IMR-90 (cell line): ENCODE measurements around the gene PTPRG. TPM values are rescaled to one million over a fixed set of nuclear protein-coding genes. Genes with fewer than 3 reads are reported as not detected.

Source experiments
- ATAC-seq: fragments of 200-7000 bp; cut with Tn5 transposase; 2 replicates; pipeline ENCODE4 v1.9.1; 2020; ENCODE audit warnings: low read depth, mild to moderate bottlenecking, moderate library complexity
- BruUV-seq: library from RNA; stranded (reverse); fragments of 400-500 nt; replicated peaks from 2 replicates; lab custom pipeline; 2021; lab: Mats Ljungman, UMichigan
- CTCF ChIA-PET: fragments of 300-600 bp; formaldehyde crosslinking; extraction: SDS; loops from one replicate; lab custom pipeline; 2021; ENCODE audit warnings: antibody characterized with exemption; lab: Yijun Ruan, JAX
- POLR2A ChIA-PET: fragments of 300-600 bp; sonication (Branson Sonifier 250); formaldehyde crosslinking; loops from one replicate; lab custom pipeline; 2022; ENCODE audit warnings: antibody characterized with exemption; ENCODE audit not compliant: unreplicated experiment; lab: Charles Lee
- DNase-seq: peaks from one replicate; pipeline ENCODE4 v3.0.0; 2013
- H2AFZ ChIP-seq: replicated peaks from 2 replicates; pipeline ENCODE3; 2013; ENCODE audit warnings: low read length, mild to moderate bottlenecking; ENCODE audit not compliant: poor library complexity
- H2AK5ac ChIP-seq: 2 replicates; pipeline ENCODE4 v1.6.1; 2013; ENCODE audit warnings: low read depth, low read length, inconsistent platforms
- H2AK9ac ChIP-seq: replicated peaks from 2 replicates; pipeline ENCODE3; 2013; ENCODE audit warnings: mild to moderate bottlenecking, low read depth, low read length, moderate library complexity; ENCODE audit not compliant: poor library complexity
- H2BK120ac ChIP-seq: 2 replicates; pipeline ENCODE4 v1.6.1; 2013; ENCODE audit warnings: low read depth, low read length, inconsistent platforms
- H2BK15ac ChIP-seq: 3 replicates; pipeline ENCODE4 v1.6.1; 2013; ENCODE audit warnings: low read depth, low read length, inconsistent platforms
- H2BK20ac ChIP-seq: 2 replicates; pipeline ENCODE4 v1.6.1; 2013; ENCODE audit warnings: low read depth, mild to moderate bottlenecking, inconsistent platforms, low read length, moderate library complexity
- H2BK5ac ChIP-seq: 2 replicates; pipeline ENCODE4 v1.6.1; 2013; ENCODE audit warnings: mild to moderate bottlenecking, low read depth, low read length, inconsistent platforms; ENCODE audit not compliant: poor library complexity, severe bottlenecking
- H3K14ac ChIP-seq: replicated peaks from 2 replicates; pipeline ENCODE4 v1.6.1; 2013; ENCODE audit warnings: low read depth, low read length, inconsistent platforms
- H3K18ac ChIP-seq: 2 replicates; pipeline ENCODE4 v1.6.1; 2013; ENCODE audit warnings: low read depth, low read length, control low read depth
- H3K23ac ChIP-seq: 2 replicates; pipeline ENCODE4 v1.6.1; 2013; ENCODE audit warnings: low read depth, low read length, inconsistent platforms
- H3K27ac ChIP-seq: 2 replicates; pipeline ENCODE4 v1.5.1; 2013; ENCODE audit warnings: mild to moderate bottlenecking, control low read depth, low read length; ENCODE audit not compliant: insufficient read depth
- H3K27me3 ChIP-seq: 2 replicates; pipeline ENCODE4 v1.6.1; 2013; ENCODE audit warnings: low read length; ENCODE audit not compliant: control insufficient read depth, insufficient read depth
- H3K36me3 ChIP-seq: 2 replicates; pipeline ENCODE4 v1.6.1; 2013; ENCODE audit warnings: low read length, mixed read lengths; ENCODE audit not compliant: control insufficient read depth, insufficient read depth
- H3K4ac ChIP-seq: 2 replicates; pipeline ENCODE4 v1.6.1; 2013; ENCODE audit warnings: low read depth, low read length, inconsistent platforms
- H3K4me1 ChIP-seq: 2 replicates; pipeline ENCODE4 v1.6.1; 2013; ENCODE audit warnings: low read length, mixed read lengths; ENCODE audit not compliant: control insufficient read depth, insufficient read depth
- H3K4me2 ChIP-seq: 2 replicates; pipeline ENCODE4 v1.6.1; 2013; ENCODE audit warnings: low read depth, mild to moderate bottlenecking, control low read depth, low read length, moderate library complexity
- H3K4me3 ChIP-seq: 2 replicates; pipeline ENCODE4 v1.5.1; 2013; ENCODE audit warnings: low read depth, mild to moderate bottlenecking, control low read depth, low read length, moderate library complexity; ENCODE audit not compliant: insufficient read depth
- H3K56ac ChIP-seq: 2 replicates; pipeline ENCODE4 v1.6.1; 2013; ENCODE audit warnings: low read length, inconsistent platforms; ENCODE audit not compliant: insufficient read depth; ENCODE audit errors: extremely low read depth
- H3K79me1 ChIP-seq, 2 experiments: 2 replicates each; pipeline ENCODE4 v1.6.1; 2013; ENCODE audit warnings: low read length in 2 of 2, inconsistent platforms in 1 of 2, low read depth in 1 of 2
- H3K9ac ChIP-seq: 2 replicates; pipeline ENCODE4 v1.6.1; 2013; ENCODE audit warnings: low read depth, low read length, control low read depth
- H3K9me1 ChIP-seq: 2 replicates; pipeline ENCODE4 v1.6.1; 2013; ENCODE audit warnings: low read length, inconsistent platforms; ENCODE audit not compliant: insufficient read depth
- H3K9me3 ChIP-seq: 2 replicates; pipeline ENCODE4 v1.6.1; 2013; ENCODE audit warnings: low read length; ENCODE audit not compliant: control insufficient read depth, insufficient read depth
- H4K20me1 ChIP-seq: 2 replicates; pipeline ENCODE4 v1.6.1; 2013; ENCODE audit warnings: low read length, inconsistent platforms; ENCODE audit not compliant: insufficient read depth
- H4K5ac ChIP-seq: 2 replicates; pipeline ENCODE4 v1.6.1; 2013; ENCODE audit warnings: mild to moderate bottlenecking, low read depth, low read length, control low read depth
- H4K8ac ChIP-seq, 2 experiments: 2 replicates each; pipeline ENCODE4 v1.6.1; 2013; ENCODE audit warnings: low read depth in 2 of 2, low read length in 2 of 2, control low read depth in 1 of 2, inconsistent platforms in 1 of 2
- H4K91ac ChIP-seq: 2 replicates; pipeline ENCODE4 v1.6.1; 2013; ENCODE audit warnings: low read depth, low read length, inconsistent platforms; ENCODE audit not compliant: insufficient read depth
- BHLHE40 ChIP-seq: fragments of 150-350 bp; IDR thresholded peaks from 2 replicates; pipeline ENCODE4 v1.6.1; 2016; ENCODE audit warnings: mild to moderate bottlenecking, low read depth, low read length
- CHD1 ChIP-seq: IDR thresholded peaks from 2 replicates; pipeline ENCODE4 v1.6.1; 2012; ENCODE audit warnings: low read depth, low read length, improper control_type of control experiment
- ELK1 ChIP-seq: fragments of 150-350 bp; IDR thresholded peaks from 2 replicates; pipeline ENCODE4 v1.6.1; 2016; ENCODE audit warnings: low read depth, mild to moderate bottlenecking, low read length, moderate library complexity, borderline replicate concordance
- FOS ChIP-seq: fragments of 150-350 bp; IDR thresholded peaks from 2 replicates; pipeline ENCODE4 v1.6.1; 2016; ENCODE audit warnings: low read depth, low read length
- MAFK ChIP-seq: IDR thresholded peaks from 2 replicates; pipeline ENCODE4 v1.6.1; 2012; ENCODE audit warnings: low read depth, low read length, improper control_type of control experiment
- MAZ ChIP-seq: IDR thresholded peaks from 2 replicates; pipeline ENCODE4 v1.6.1; 2012; ENCODE audit warnings: low read depth, mild to moderate bottlenecking, low read length, improper control_type of control experiment, moderate library complexity, borderline replicate concordance
- MXI1 ChIP-seq: IDR thresholded peaks from 2 replicates; pipeline ENCODE4 v1.6.1; 2012; ENCODE audit warnings: low read depth, mild to moderate bottlenecking, low read length, moderate library complexity, borderline replicate concordance
- NFE2L2 ChIP-seq: fragments of 150-350 bp; IDR thresholded peaks from 2 replicates; pipeline ENCODE4 v1.6.1; 2016; ENCODE audit warnings: low read depth, mild to moderate bottlenecking, low read length
- POLR2A ChIP-seq: IDR thresholded peaks from 2 replicates; pipeline ENCODE4 v1.6.1; 2012; ENCODE audit warnings: mild to moderate bottlenecking, low read depth, low read length
- RCOR1 ChIP-seq: IDR thresholded peaks from 2 replicates; pipeline ENCODE4 v1.6.1; 2012; ENCODE audit warnings: mild to moderate bottlenecking, low read length, improper control_type of control experiment; ENCODE audit not compliant: insufficient replicate concordance
- RFX5 ChIP-seq: IDR thresholded peaks from 2 replicates; pipeline ENCODE4 v1.8.0; 2012; ENCODE audit warnings: low read depth, mild to moderate bottlenecking, low read length, moderate library complexity
- SMC3 ChIP-seq: fragments of 150-350 bp; IDR thresholded peaks from 2 replicates; pipeline ENCODE4 v1.6.1; 2016; ENCODE audit warnings: low read depth, mild to moderate bottlenecking, antibody characterized with exemption, low read length, moderate library complexity
- USF2 ChIP-seq: fragments of 150-350 bp; IDR thresholded peaks from 2 replicates; pipeline ENCODE4 v1.6.1; 2017; ENCODE audit warnings: mild to moderate bottlenecking, antibody characterized with exemption, low read length, low read depth
- WGBS, 2 experiments: methylation state at CpG; one replicate each; pipeline versions ENCODE4 v1.1.5 to v1.1.7; 2013; ENCODE audit warnings: missing lambda C conversion rate in 2 of 2; ENCODE audit not compliant: insufficient read length in 1 of 2; ENCODE audit errors: extremely low coverage in 2 of 2; 5-methylcytosine and 5-hydroxymethylcytosine counted together
- dilution Hi-C: fragments of 300-500 bp; cut with HindIII; formaldehyde crosslinking; loops from one replicate; pipeline ENCODE4 v1.14.3; 2018; ENCODE audit warnings: low sequenced_read_pairs; ENCODE audit not compliant: unreplicated experiment
- in situ Hi-C: fragments of 300-500 bp; cut with MboI; formaldehyde crosslinking; loops from 3 replicates; pipeline ENCODE4 v1.14.3; 2019; ENCODE audit warnings: low sequenced_read_pairs, inconsistent platforms, mixed read lengths
- intact Hi-C: fragments of 100-400 bp; cut with micrococcal nuclease; formaldehyde crosslinking; loops from 2 replicates; pipeline ENCODE4 v1.10.0; 2022
- polyA plus RNA-seq, 3 experiments: library from polyadenylated mRNA; depleted of rRNA; stranded (reverse); fragments of >200 nt; gene quantifications; 2 replicates each; pipeline ENCODE4 v1.2.3, GENCODE V29; 2012; ENCODE audit warnings: low replicate concordance in 1 of 3
- total RNA-seq: library from RNA; depleted of rRNA; stranded (reverse); fragments of >200 nt; gene quantifications from 2 replicates; pipeline ENCODE4 v1.2.3, GENCODE V29; 2012

The PTPRG gene
- total and polyA plus RNA-seq, 2 of the 4 experiments (the other 2 are of a cell fraction) = 7.7 to 31.0 TPM

- in situ Hi-C loops (no loop called here), dilution Hi-C loops (no loop called here), intact Hi-C loops (no loop called here)
- peak overlapping the region; percentile 39; the same call in 1 of the 2 replicates for H3K23ac ChIP-seq
- H3K9ac ChIP-seq = no peak overlapping the region
- H3K27me3 ChIP-seq = no peaks in the 10 kb centered on the region
- TF ChIP-seq CHD1 (no peak), SMC3 (no peak), POLR2A (no peak), USF2 (no peak), FOS (no peak), MXI1 (no peak), RFX5 (no peak), ELK1 (no peak), RCOR1 (no peak), MAFK (no peak), NFE2L2 (no peak), BHLHE40 (no peak), MAZ (no peak)
- ATAC-seq (no peak), DNase-seq (no peak)
- peak overlapping the region; percentile 86 for H3K4ac ChIP-seq
- peaks cover 10% of the 10 kb centered on the region for H3K9me1 ChIP-seq
- peak overlapping the region; percentile 67 for H2BK5ac ChIP-seq
- H4K91ac ChIP-seq = peak overlapping the region; percentile 83
- peak overlapping the region; percentile 85 for H2BK20ac ChIP-seq
- no peak overlapping the region for H2AK9ac ChIP-seq
- H3K27ac ChIP-seq = no peak overlapping the region
- WGBS, 2 experiments = 100% methylated on average over 2 of the region's 4 CpGs; no CpG with 5 or more reads in 1 of the 2 experiments
- H3K36me3 ChIP-seq = no peaks in the 10 kb centered on the region; the same call in 1 of the 2 replicates
- H3K18ac ChIP-seq = peak overlapping the region; percentile 22; the same call in 1 of the 2 replicates
- peaks cover 13% of the 10 kb centered on the region for H4K20me1 ChIP-seq
- peaks cover 49 to 76% of the 10 kb centered on the region in 2 experiments for H3K79me1 ChIP-seq
- H3K14ac ChIP-seq = peak overlapping the region; percentile 68
- peak overlapping the region; percentile 88; the same call in 1 of the 3 replicates for H2BK15ac ChIP-seq
- peak overlapping the region; percentile 85; the same call in 1 of the 2 replicates for H2AK5ac ChIP-seq
- H4K8ac ChIP-seq = peak overlapping the region in 1 of 2 experiments; percentile 87; a peak in 2 of 4 replicates
- H4K5ac ChIP-seq = peak overlapping the region; percentile 14; the same call in 1 of the 2 replicates
- CTCF ChIA-PET = interaction anchor here (1.5 kb wide), 1 partner anchor 11 kb away, joined by 3 read pairs; no protein-coding TSS in a partner anchor
- POLR2A ChIA-PET = interaction anchor here (0.7 kb wide), 1 partner anchor 215 kb away, joined by 3 read pairs; no protein-coding TSS in a partner anchor
- no peaks in the 10 kb centered on the region for H3K9me3 ChIP-seq
- no TSS peak for BruUV-seq
- H2BK120ac ChIP-seq = peak overlapping the region; percentile 84
- peaks cover 9% of the 10 kb centered on the region; the same call in 1 of the 2 replicates for H3K4me1 ChIP-seq
- no peak overlapping the region for H3K4me2 ChIP-seq
- H2AFZ ChIP-seq = no peak overlapping the region
- no peak overlapping the region for H3K4me3 ChIP-seq
- no peak overlapping the region; the same call in 1 of the 2 replicates for H3K56ac ChIP-seq
These were observed 14.5 kb downstream of the PTPRG start for GRCh38 chr3:61575893-61576292.
